Transverse colon (tissue), 4 donors: Measurements from ENCODE around the gene CACNA2D1. TPM values are rescaled to one million over a fixed set of nuclear protein-coding genes. Genes with fewer than 3 reads are reported as not detected.

Source experiments
- DNase-seq: peaks from one replicate; pipeline ENCODE4 v3.0.0-alpha.2; 2019
- H3K27ac ChIP-seq, 4 donors: fragments of 200-600 bp; sonication (generic); 2 replicates each; pipeline ENCODE4 v1.5.1; 2016 to 2018; ENCODE audit warnings: inconsistent platforms in 4 of 4
- H3K27me3 ChIP-seq: fragments of 200-600 bp; sonication (generic); 2 replicates; pipeline ENCODE4 v1.5.1; 2017; ENCODE audit warnings: inconsistent platforms
- H3K36me3 ChIP-seq, 4 donors: fragments of 200-600 bp; sonication (generic); 2 replicates each; pipeline ENCODE4 v1.5.1; 2017 to 2019; ENCODE audit warnings: inconsistent platforms in 4 of 4
- H3K4me1 ChIP-seq, 4 donors: fragments of 200-600 bp; sonication (generic); 2 replicates each; pipeline ENCODE4 v1.5.1; 2017 to 2020; ENCODE audit warnings: inconsistent platforms in 4 of 4
- H3K4me3 ChIP-seq, 4 donors: fragments of 200-600 bp; sonication (generic); 1 replicate in 1 of 4; 2 replicates in 3 of 4; pipeline versions ENCODE4 v1.5.1 to v1.6.1; 2017 to 2019; ENCODE audit warnings: inconsistent platforms in 4 of 4
- H3K9me3 ChIP-seq, 2 donors: fragments of 200-600 bp; sonication (generic); 2 replicates each; pipeline ENCODE4 v1.5.1; 2017 to 2019; ENCODE audit warnings: inconsistent platforms in 2 of 2
- CTCF ChIP-seq, 5 experiments: fragments of 200-600 bp in 3 of 5; fragments of 450-650 bp in 2 of 5; sonication (generic) in 3 of 5; IDR thresholded peaks; 1 replicate in 2 of 5; 2 replicates in 3 of 5; pipeline ENCODE4 v1.5.1; 2016 to 2017; ENCODE audit warnings: antibody characterized with exemption in 5 of 5, inconsistent platforms in 3 of 5, mild to moderate bottlenecking in 2 of 5, moderate library complexity in 1 of 5
- EP300 ChIP-seq: sonication (generic); formaldehyde crosslinking; IDR thresholded peaks from one replicate; pipeline ENCODE4 v1.6.1; 2017; ENCODE audit warnings: antibody characterized with exemption, low read depth
- POLR2A ChIP-seq: fragments of 450-650 bp; IDR thresholded peaks from one replicate; pipeline ENCODE4 v1.6.1; 2016; ENCODE audit warnings: antibody characterized with exemption, mild to moderate bottlenecking, moderate library complexity
- POLR2AphosphoS5 ChIP-seq, 3 donors: sonication (generic); formaldehyde crosslinking; IDR thresholded peaks; one replicate each; pipeline ENCODE4 v1.6.1; 2016; ENCODE audit warnings: antibody characterized with exemption in 3 of 3
- WGBS, 2 donors: methylation state at CpG; one replicate each; pipeline ENCODE4 v1.1.5; 2018; ENCODE audit warnings: low coverage in 1 of 2; 5-methylcytosine and 5-hydroxymethylcytosine counted together
- in situ Hi-C, 4 donors: fragments of 200-750 bp; cut with MboI; loops; one replicate each; pipeline versions ENCODE4 v1.15.0 to v1.15.1; 2017; ENCODE audit warnings: low sequenced_read_pairs in 3 of 4, low pct_ligation_motif_present in 1 of 4, low pct_unique_long_range_greater_than_20kb in 1 of 4
- intact Hi-C: fragments of 100-400 bp; cut with DNase I; formaldehyde crosslinking; loops from one replicate; pipeline ENCODE4 v1.15.1; 2023; ENCODE audit warnings: low total_unique reads
- total RNA-seq, 4 donors: library from RNA; depleted of rRNA; stranded (reverse); fragments of >200 nt; gene quantifications; one replicate each; pipeline ENCODE4 v1.1.0, GENCODE V29; 2016

CACNA2D1 gene
- total RNA-seq, 4 donors from 2014 or later, result 11.0 to 126 (median 22.9) TPM

GRCh38 chr7:82358923-82359322, 84.7 kb downstream of the CACNA2D1 start:
- no peak overlapping the region for H3K4me3 ChIP-seq
- no peak overlapping the region for H3K27ac ChIP-seq
- H3K9me3 ChIP-seq, result no peaks in the 10 kb centered on the region
- H3K36me3 ChIP-seq, result no peaks in the 10 kb centered on the region
- in situ Hi-C loops (no loop called here), intact Hi-C loops (no loop called here)
- no peak for DNase-seq
- no peaks in the 10 kb centered on the region for H3K4me1 ChIP-seq
- WGBS, 2 donors, result 81 to 83% methylated on average over 5 of the region's 5 CpGs
- no peak for TF ChIP-seq POLR2A
- TF ChIP-seq POLR2AphosphoS5 (IDR thresholded peaks at IDR 0.05), result no peak
- no peak for TF ChIP-seq CTCF (IDR thresholded peaks at IDR 0.05)
- no peak for TF ChIP-seq EP300
- H3K27me3 ChIP-seq, result no peaks in the 10 kb centered on the region

- Histone ChIP-seq H3K36me3 (no peaks in the 10 kb centered on the region), H3K4me3 (no peak overlapping the region), H3K27ac (no peak overlapping the region), H3K27me3 (no peaks in the 10 kb centered on the region), H3K4me1 (no peaks in the 10 kb centered on the region), H3K9me3 (no peaks in the 10 kb centered on the region)
- TF ChIP-seq POLR2AphosphoS5 (IDR thresholded peaks at IDR 0.05) (no peak), EP300 (no peak), CTCF (IDR thresholded peaks at IDR 0.05) (no peak), POLR2A (no peak)
- 35 to 56% methylated on average over 2 of the region's 2 CpGs for WGBS, 2 donors
- in situ Hi-C loops (no loop called here), intact Hi-C loops (no loop called here)
- DNase-seq, result no peak
These were observed 85.5 kb downstream of the CACNA2D1 start for GRCh38 chr7:82358009-82358578.

GRCh38 chr7:82348251-82348650, 95.3 kb downstream of the CACNA2D1 start:
- no peaks in the 10 kb centered on the region for H3K4me1 ChIP-seq
- no peaks in the 10 kb centered on the region for H3K9me3 ChIP-seq
- WGBS, 2 donors, result 55 to 57% methylated on average over 5 of the region's 5 CpGs
- no peak for TF ChIP-seq CTCF (IDR thresholded peaks at IDR 0.05)
- H3K4me3 ChIP-seq, result no peak overlapping the region
- in situ Hi-C loops, result no loop called here
- no peaks in the 10 kb centered on the region for H3K36me3 ChIP-seq
- H3K27me3 ChIP-seq, result no peaks in the 10 kb centered on the region
- no peak overlapping the region for H3K27ac ChIP-seq
- no peak for DNase-seq
- intact Hi-C loops, result no loop called here

GRCh38 chr7:82347808-82348207, 95.8 kb downstream of the CACNA2D1 start:
- Histone ChIP-seq H3K9me3 (no peaks in the 10 kb centered on the region), H3K4me3 (no peak overlapping the region), H3K36me3 (no peaks in the 10 kb centered on the region), H3K27me3 (no peaks in the 10 kb centered on the region), H3K4me1 (no peaks in the 10 kb centered on the region), H3K27ac (no peak overlapping the region)
- intact Hi-C loops, result no loop called here
- DNase-seq, result no peak
- TF ChIP-seq EP300 (no peak), POLR2AphosphoS5 (IDR thresholded peaks at IDR 0.05) (no peak), CTCF (IDR thresholded peaks at IDR 0.05) (no peak), POLR2A (no peak)
- WGBS, 2 donors, result 62 to 94% methylated on average over 1 of the region's 1 CpG
- in situ Hi-C loops, result no loop called here
